ENCODE measurements around the gene ALMS1. TPM values are rescaled to one million over a fixed set of nuclear protein-coding genes. Genes with fewer than 3 reads are reported as not detected.
A peak's percentile ranks its signal among the peaks of the same experiment; 100 is the strongest.

The ALMS1 gene
- total RNA-seq, 1 experiment from 2014 or later, result 7.4 TPM

DNA sequence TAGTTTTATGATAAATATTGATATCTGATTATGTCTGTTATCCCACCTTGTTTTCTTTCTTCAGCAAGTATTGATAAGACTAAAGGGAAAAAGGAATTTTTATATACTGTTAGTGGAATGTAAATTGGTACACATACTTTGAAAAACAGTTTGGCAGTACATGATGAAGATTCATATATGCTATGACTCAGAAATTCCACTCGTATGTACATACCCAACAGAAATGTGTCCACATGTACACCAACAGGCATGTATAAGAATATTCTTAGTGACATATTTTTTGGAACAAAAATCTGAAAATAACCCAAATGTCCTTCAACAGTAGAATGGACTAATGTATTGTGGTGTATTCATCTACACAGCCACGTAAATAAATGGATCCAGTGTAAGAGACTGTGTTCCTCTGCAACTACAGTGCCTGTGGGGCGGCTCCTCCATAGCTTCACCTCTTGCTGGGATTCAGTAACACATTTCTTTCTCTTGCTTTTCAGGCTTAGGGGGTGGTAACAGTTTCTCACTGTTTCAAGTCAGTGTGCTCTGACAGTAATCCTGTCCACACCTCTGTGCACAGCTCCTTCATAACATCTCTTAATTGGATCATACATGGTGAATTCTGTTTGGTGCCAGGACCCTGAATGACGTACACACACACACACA is 35.5 kb upstream of the ALMS1 start:
- H3K9me3 ChIP-seq, result no peaks in the 10 kb centered on the region
- intact Hi-C loops (cut with micrococcal nuclease; ENCODE audit: unreplicated experiment), result no loop called here
- POLR2A ChIA-PET, result no interaction called here
- H3K4me1 ChIP-seq, result no peaks in the 10 kb centered on the region
- no peak overlapping the region for H3K4me3 Mint-ChIP-seq (ENCODE audit: unreplicated experiment)
- no peak overlapping the region for H3K27ac Mint-ChIP-seq (ENCODE audit: unreplicated experiment)
- BruUV-seq (replicated peaks), result no TSS peak
- H3K36me3 ChIP-seq (ENCODE audit: control insufficient read depth, insufficient read depth, low read length), result no peaks in the 10 kb centered on the region
- TF ChIP-seq, protein P1, sequence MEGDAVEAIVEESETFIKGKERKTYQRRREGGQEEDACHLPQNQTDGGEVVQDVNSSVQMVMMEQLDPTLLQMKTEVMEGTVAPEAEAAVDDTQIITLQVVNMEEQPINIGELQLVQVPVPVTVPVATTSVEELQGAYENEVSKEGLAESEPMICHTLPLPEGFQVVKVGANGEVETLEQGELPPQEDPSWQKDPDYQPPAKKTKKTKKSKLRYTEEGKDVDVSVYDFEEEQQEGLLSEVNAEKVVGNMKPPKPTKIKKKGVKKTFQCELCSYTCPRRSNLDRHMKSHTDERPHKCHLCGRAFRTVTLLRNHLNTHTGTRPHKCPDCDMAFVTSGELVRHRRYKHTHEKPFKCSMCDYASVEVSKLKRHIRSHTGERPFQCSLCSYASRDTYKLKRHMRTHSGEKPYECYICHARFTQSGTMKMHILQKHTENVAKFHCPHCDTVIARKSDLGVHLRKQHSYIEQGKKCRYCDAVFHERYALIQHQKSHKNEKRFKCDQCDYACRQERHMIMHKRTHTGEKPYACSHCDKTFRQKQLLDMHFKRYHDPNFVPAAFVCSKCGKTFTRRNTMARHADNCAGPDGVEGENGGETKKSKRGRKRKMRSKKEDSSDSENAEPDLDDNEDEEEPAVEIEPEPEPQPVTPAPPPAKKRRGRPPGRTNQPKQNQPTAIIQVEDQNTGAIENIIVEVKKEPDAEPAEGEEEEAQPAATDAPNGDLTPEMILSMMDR (IDR thresholded peaks at IDR 0.05; ENCODE audit: insufficient read depth in 1 of 2, low read depth in 1 of 2, low read length in 1 of 2, severe bottlenecking in 1 of 2, unreplicated experiment in 1 of 2), result no peak
- no peak for DNase-seq
- CTCF ChIA-PET, result interaction anchor here (0.7 kb wide), 1 partner anchor 11 kb away, joined by 4 read pairs; no protein-coding TSS in a partner anchor
- H3K4me3 ChIP-seq (ENCODE audit: low read depth, low read length), result no peak overlapping the region
- no peaks in the 10 kb centered on the region for H3K4me1 Mint-ChIP-seq (ENCODE audit: low read depth, unreplicated experiment)
- no peaks in the 10 kb centered on the region for H3K9me3 Mint-ChIP-seq (ENCODE audit: unreplicated experiment)
- H3K27me3 ChIP-seq (replicated peaks; ENCODE audit: control insufficient read depth, insufficient read depth, low read length), result no peaks in the 10 kb centered on the region
- H3K36me3 Mint-ChIP-seq (ENCODE audit: insufficient read depth, unreplicated experiment), result no peaks in the 10 kb centered on the region
- H3K27me3 Mint-ChIP-seq (ENCODE audit: insufficient read depth, unreplicated experiment), result peaks cover 13% of the 10 kb centered on the region

DNA sequence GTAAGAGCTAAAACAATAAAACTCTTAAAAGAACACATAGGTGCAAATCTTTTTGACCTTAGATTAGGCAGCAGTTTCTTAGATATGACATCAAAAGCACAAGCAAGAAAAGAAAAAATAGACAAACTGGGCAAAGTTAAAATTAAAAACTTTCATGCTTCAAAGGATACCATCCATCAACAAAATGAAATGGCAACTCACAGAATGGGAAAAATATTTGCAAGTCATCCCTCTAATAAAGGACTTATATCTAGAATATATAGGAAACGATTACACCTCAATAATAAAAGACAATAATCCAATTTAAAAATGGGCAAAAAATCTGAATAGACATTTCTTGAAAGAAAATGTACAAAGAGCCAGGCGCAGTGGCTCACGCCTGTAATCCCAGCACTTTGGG is 29.5 kb upstream of the ALMS1 start:
- intact Hi-C loops (cut with micrococcal nuclease; ENCODE audit: unreplicated experiment), result no loop called here
- Histone ChIP-seq H3K4me3 (ENCODE audit: low read depth, low read length) (no peak overlapping the region), H3K27me3 (replicated peaks; ENCODE audit: control insufficient read depth, insufficient read depth, low read length) (no peaks in the 10 kb centered on the region), H3K36me3 (ENCODE audit: control insufficient read depth, insufficient read depth, low read length) (no peaks in the 10 kb centered on the region), H3K9me3 (peaks cover 2% of the 10 kb centered on the region; the same call in 1 of the 2 replicates), H3K4me1 (no peaks in the 10 kb centered on the region)
- Mint-ChIP-seq H3K9me3 (ENCODE audit: unreplicated experiment) (no peaks in the 10 kb centered on the region), H3K36me3 (ENCODE audit: insufficient read depth, unreplicated experiment) (no peaks in the 10 kb centered on the region), H3K4me1 (ENCODE audit: low read depth, unreplicated experiment) (no peaks in the 10 kb centered on the region), H3K27ac (ENCODE audit: unreplicated experiment) (no peak overlapping the region), H3K4me3 (ENCODE audit: unreplicated experiment) (no peak overlapping the region), H3K27me3 (ENCODE audit: insufficient read depth, unreplicated experiment) (peaks cover 7% of the 10 kb centered on the region)
- no peak for DNase-seq
- CTCF ChIA-PET, result no interaction called here
- POLR2A ChIA-PET, result no interaction called here
- BruUV-seq (replicated peaks), result no TSS peak
- TF ChIP-seq, protein P1 (IDR thresholded peaks at IDR 0.05; ENCODE audit: insufficient read depth in 1 of 2, low read depth in 1 of 2, low read length in 1 of 2, severe bottlenecking in 1 of 2, unreplicated experiment in 1 of 2), result no peak

DNA sequence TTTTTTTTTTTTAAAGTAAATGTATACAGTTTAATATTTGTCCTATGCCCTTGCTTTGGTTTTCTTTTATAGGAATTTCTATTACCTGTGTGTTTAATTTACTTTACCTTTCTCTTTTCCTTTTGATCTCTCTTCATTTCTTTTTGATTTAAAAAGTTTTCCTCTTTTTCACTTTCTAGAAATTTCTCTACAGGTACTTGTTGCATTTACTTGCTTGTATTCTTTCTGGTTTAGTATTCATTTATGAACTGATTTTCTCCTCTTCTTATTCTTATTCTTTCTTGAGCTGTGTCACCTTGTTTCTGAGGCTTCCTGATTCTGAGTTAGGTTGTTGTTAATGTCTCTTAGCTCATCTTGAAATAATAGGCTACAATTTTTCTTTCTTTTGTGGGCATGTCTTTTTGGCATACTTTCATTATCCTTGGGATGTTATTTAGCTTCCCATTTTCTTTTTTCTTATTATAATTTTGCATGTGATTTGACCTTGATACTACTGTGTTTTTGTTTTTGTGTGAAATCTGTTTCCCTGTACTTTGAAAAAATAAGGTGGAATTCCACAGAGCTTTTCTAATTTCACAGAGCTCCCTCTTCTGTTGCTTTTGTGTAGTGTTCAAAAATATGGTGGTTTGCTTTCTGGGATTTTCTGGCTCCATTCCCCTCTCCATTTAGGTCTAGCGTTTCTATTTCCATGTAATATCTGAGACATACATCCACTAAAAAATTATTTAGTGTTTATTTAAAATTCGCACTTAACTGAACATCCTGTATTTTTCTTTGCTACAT is 25.5 kb upstream of the ALMS1 start:
- Mint-ChIP-seq H3K4me1 (ENCODE audit: low read depth, unreplicated experiment) (no peaks in the 10 kb centered on the region), H3K9me3 (ENCODE audit: unreplicated experiment) (no peaks in the 10 kb centered on the region), H3K36me3 (ENCODE audit: insufficient read depth, unreplicated experiment) (no peaks in the 10 kb centered on the region), H3K27me3 (ENCODE audit: insufficient read depth, unreplicated experiment) (peaks cover 10% of the 10 kb centered on the region), H3K4me3 (ENCODE audit: unreplicated experiment) (no peak overlapping the region), H3K27ac (ENCODE audit: unreplicated experiment) (no peak overlapping the region)
- ChIA-PET POLR2A (interaction anchor here (1.2 kb wide), 1 partner anchor 91 kb away, joined by 3 read pairs; no protein-coding TSS in a partner anchor), CTCF (interaction anchor here (0.6 to 1.0 kb wide), 2 partner anchors 66 to 91 kb away, joined by 3 to 4 read pairs; no protein-coding TSS in a partner anchor)
- no peaks in the 10 kb centered on the region; the same call in 1 of the 2 replicates for H3K27me3 ChIP-seq (replicated peaks; ENCODE audit: control insufficient read depth, insufficient read depth, low read length)
- H3K4me1 ChIP-seq, result no peaks in the 10 kb centered on the region
- TF ChIP-seq, protein P1 (IDR thresholded peaks at IDR 0.05; ENCODE audit: insufficient read depth in 1 of 2, low read depth in 1 of 2, low read length in 1 of 2, severe bottlenecking in 1 of 2, unreplicated experiment in 1 of 2), result peak; percentile 32 to 53
- no TSS peak for BruUV-seq (replicated peaks)
- peaks cover 2% of the 10 kb centered on the region; the same call in 1 of the 2 replicates for H3K9me3 ChIP-seq
- no peaks in the 10 kb centered on the region for H3K36me3 ChIP-seq (ENCODE audit: control insufficient read depth, insufficient read depth, low read length)
- DNase-seq, result peak in 1 of 2 experiments; percentile 9
- intact Hi-C loops (cut with micrococcal nuclease; ENCODE audit: unreplicated experiment), result no loop called here
- H3K4me3 ChIP-seq (ENCODE audit: low read depth, low read length), result no peak overlapping the region

All from Caco-2 (cell line).